Muscle of arm (tissue), 12 donors: ENCODE results near the gene SSBP4. TPM values are rescaled to one million over a fixed set of nuclear protein-coding genes. Genes with fewer than 3 reads are reported as not detected.

ENCODE experiments used
- DNase-seq: peaks from one replicate; pipeline ENCODE4 v3.0.0-alpha.2; 2013
- polyA plus RNA-seq, 12 donors: library from polyadenylated mRNA; unstranded; fragments of 120-200 nt; gene quantifications; one replicate each; pipeline ENCODE4 v1.2.1, GENCODE V29; 2013; ENCODE audit not compliant: insufficient read length in 12 of 12

The SSBP4 gene
- polyA plus RNA-seq, 12 donors: 72.8 to 126 (median 87.7) TPM; not detected in 1

- DNase-seq: peak; percentile 74
Measured at GRCh38 chr19:18464646-18465045, 45.4 kb downstream of the SSBP4 start.

- no peak for DNase-seq
Measured at GRCh38 chr19:18465214-18465963, 46.2 kb downstream of the SSBP4 start.

- no peak for DNase-seq
Measured at GRCh38 chr19:18465964-18466339, 46.8 kb downstream of the SSBP4 start.

- no peak for DNase-seq
Measured at GRCh38 chr19:18466354-18466753, 47.2 kb downstream of the SSBP4 start.

GRCh38 chr19:18467978-18468377 lies 48.8 kb downstream of the SSBP4 start:
- DNase-seq: no peak

- DNase-seq: no peak
Measured at GRCh38 chr19:18468517-18468916, 49.3 kb downstream of the SSBP4 start.

- DNase-seq: peak; percentile 64
Measured at GRCh38 chr19:18469069-18469846, 50.1 kb downstream of the SSBP4 start.

- no peak for DNase-seq
Measured at GRCh38 chr19:18470787-18471186, 51.6 kb downstream of the SSBP4 start.

- no peak for DNase-seq
Measured at GRCh38 chr19:18473003-18473705, 54.0 kb downstream of the SSBP4 start.

- no peak for DNase-seq
Measured at GRCh38 chr19:18473706-18474087, 54.5 kb downstream of the SSBP4 start.

GRCh38 chr19:18474366-18474887 lies 55.2 kb downstream of the SSBP4 start:
- DNase-seq: no peak

- DNase-seq: no peak
Measured at GRCh38 chr19:18475004-18475453, 55.8 kb downstream of the SSBP4 start.

- DNase-seq: no peak
Measured at GRCh38 chr19:18475762-18476331, 56.6 kb downstream of the SSBP4 start.

- DNase-seq: no peak
Measured at GRCh38 chr19:18476507-18477041, 57.4 kb downstream of the SSBP4 start.

GRCh38 chr19:18477042-18477779 lies 58.0 kb downstream of the SSBP4 start:
- DNase-seq: no peak

GRCh38 chr19:18477974-18478373 lies 58.8 kb downstream of the SSBP4 start:
- DNase-seq: no peak

- peak; percentile 52 for DNase-seq
Measured at GRCh38 chr19:18478545-18479311, 59.5 kb downstream of the SSBP4 start.

- DNase-seq: no peak
Measured at GRCh38 chr19:18480006-18480691, 61.0 kb downstream of the SSBP4 start.

- DNase-seq: no peak
Measured at GRCh38 chr19:18481505-18482222, 62.5 kb downstream of the SSBP4 start.
